NCI-H69 (cell line): ENCODE data around the gene HEATR1.

ENCODE experiments used
- DNase-seq: peaks from one replicate; lab custom pipeline; 2025; lab: John Stamatoyannopoulos, UW

HEATR1 gene

DNA sequence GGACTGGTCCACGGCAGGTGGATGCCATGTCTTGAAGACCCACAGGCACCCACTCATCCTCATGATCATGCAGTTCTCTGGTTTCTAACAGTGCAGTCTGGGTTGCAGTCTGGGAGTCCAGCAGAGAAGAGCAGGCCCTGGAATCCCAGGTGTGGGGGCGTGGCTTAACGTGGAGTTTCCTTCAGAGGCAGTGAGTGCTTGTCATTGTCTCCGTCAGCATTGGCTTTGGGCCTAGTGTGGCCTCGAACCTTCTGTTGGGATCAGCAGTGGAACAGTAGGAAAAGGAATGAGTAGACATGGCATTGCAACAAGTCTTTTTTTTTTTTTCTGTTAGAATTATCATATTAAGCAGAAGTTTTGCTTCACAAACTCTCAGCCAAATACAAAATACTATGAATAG, 67.8 kb downstream of the HEATR1 start:
- DNase-seq, result peak; percentile 91

DNA sequence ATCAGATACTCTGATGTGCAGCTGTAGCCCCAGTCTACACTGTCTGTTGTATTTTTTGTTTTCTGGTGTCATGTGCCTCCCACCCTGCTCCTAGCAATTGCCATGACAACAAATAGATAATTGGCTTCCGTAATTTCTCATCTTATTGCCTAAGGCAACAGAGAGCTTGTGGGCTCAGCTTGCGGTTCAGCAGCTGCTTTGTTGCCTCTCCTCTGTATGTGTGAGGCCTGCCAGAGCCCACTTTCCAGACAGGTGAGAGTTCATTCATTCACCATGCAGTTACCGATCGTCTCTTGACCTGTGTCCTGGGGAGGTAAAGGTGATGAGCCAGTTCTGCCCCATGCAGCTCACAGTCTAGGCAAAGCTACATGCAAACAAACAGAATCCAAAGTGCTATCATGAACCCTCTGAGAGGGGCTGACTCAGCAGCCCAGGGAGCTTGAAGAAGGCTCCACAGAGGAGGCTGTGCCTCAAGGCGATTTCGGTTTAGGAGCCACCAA, 68.6 kb downstream of the HEATR1 start:
- peak; percentile 98 for DNase-seq

DNA sequence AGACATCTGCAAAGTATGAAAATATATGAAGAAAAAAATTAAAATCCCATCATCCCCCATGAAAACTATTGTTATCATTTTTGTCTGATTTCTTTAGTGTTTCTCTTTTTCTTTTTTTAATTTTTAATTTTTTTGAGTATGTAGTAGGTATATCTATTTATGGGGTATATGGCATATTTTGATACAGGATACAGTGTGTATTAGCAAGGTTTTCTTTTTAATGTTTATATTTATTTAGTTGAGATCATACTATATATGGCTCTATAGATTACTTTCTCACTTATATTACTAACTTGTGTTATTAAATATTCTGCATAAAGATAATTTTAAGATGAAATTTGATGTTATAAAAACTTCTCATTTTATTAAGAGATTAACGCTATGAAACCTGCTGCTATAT, 69.1 kb downstream of the HEATR1 start:
- DNase-seq, result no peak

DNA sequence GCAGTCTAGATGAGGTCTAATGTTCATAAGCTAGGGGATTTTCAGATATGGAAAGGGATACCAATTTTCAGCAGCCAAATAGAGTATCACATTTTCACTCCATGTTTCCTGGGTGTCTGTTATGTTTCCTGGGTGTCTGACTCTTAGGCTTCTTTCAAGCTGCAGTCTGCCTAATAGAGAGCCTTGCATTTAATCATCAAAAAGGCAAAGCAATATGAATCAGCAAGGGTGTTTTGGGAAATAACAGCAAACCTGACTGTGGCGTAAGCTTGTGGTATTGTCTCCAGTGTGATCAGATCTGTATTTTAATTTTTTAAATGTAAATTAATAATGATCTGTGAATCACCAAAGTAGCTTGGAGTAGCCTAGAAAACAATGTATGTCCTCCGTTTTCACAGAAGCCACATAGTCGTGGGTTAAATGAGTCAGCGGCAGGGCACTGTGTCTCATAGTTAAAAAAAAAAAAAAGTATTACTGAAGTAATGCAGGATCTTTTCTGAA, 70.1 kb downstream of the HEATR1 start:
- DNase-seq, result no peak

DNA sequence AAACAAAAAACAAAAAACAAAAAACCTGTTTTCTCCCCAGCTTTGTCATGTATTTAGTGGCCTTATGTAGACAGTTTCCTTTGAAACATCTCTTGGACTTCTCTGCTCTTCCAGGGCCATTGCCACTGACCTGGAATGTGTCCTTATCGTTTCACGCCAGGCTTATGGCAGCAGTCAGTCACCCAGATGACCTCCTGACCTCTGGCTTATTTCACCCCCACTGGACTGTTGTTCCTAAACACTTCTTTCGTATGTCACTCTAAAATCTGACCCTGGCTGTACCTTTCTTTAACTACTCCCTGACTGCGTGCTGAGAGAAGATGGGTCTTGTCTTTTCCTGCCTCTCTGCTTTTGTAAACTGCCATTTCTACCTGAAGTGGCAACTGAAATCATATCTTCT, 71.5 kb downstream of the HEATR1 start:
- no peak for DNase-seq

DNA sequence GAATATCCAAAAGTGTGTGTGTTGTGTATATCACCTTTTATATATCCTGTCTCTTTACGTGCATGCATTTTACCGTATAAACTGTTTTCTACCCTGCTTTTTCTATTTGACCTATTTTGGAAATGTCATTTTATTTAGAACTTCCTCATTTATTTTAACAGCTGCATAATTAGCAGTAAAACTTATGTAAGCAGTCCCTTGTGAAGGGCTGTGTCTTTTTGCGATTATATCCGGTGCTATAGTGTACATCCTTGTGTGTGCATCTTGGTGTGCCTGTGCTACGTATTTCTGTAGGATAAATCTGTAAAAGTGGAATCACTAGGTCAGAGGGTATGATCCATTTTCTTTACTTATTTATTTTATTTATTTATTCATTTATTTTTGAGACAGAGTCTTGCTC, 73.4 kb downstream of the HEATR1 start:
- no peak for DNase-seq

DNA sequence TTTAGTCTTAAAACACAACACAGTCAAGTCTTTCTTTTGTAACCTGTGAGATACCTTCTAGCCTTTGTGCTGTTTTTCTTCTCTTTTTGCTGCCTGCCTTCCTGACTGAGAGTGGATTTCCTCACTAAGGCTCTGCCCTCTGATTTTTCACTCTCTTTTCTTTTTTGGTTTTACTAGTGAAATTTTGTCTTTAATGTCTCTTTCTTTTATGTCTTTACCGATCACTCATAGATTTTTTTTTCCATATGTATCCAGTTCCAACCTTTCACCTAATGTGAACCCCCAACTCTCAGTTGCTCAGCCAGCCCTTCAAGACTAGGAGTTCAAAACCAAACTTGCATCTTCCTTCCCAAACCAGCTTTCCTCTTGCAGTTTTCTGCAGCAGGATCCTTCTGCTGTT, 74.0 kb downstream of the HEATR1 start:
- no peak for DNase-seq

DNA sequence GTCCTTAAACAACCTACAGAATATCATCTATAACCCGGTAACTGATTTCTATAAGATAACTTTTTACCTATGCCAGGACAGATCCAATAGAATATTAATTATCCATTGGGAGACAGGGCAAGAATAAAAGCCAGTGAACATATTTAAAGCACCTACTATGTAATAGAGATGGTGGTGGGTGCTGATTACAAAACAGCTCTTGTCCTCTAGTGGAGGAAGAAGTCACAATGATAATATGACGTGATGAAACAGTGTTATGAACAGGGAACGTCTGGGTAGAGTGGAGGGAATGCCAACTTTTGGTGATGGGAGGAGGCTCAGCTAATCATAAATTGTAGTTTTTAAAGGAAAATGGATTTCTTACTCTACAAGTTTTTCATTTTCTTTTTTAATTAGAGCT, 78.2 kb downstream of the HEATR1 start:
- DNase-seq, result no peak

DNA sequence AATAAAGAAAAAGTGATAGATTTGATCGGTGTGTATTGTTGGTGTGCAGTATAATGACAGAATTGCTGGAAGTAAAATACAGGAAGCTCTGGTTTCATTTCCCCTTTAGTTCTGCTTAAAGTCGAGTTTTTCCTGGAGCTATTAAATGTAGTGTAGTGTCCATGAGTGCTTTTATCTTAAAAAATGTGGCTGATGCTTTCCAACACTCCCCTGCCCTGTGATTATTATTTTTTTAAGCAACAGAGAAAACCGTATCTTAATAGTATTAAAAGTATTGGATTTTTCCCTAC, 79.5 kb downstream of the HEATR1 start:
- DNase-seq, result no peak

DNA sequence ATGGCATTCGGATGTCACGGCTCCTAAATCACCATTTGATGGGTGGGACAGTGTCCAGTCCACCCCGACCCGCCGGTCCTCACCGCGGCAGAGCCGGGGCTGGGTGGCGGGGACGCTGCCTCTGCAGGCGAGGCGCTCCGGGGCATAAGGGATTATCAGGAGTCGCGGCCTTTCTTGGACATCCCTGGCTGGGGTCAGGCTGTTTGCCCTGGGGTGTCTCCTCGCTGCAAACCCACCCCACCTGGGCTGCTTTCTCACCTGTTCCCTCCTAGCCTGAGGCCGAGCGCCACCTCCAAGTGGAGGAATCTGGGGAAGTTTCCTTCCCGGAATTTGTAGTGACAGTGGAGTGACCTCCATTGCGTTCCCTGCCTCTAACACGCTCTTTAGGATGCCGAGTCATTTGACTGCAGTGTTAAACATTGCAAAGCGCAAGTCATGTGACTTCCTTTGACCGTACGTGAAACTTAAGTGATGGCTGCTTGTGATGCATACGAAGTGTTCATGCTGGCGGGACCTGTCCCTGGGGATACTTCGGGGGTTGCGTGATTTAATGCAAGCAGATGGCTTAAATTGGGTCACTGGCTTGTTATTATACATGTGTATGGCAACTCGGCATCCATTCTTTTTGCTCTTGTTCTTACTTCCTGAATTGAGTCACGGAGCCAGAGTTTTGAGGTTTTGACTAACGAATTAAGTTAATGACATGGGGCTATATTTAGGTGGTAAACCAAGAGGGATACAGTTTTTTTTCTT, 80.0 kb downstream of the HEATR1 start:
- peak; percentile 96 for DNase-seq

DNA sequence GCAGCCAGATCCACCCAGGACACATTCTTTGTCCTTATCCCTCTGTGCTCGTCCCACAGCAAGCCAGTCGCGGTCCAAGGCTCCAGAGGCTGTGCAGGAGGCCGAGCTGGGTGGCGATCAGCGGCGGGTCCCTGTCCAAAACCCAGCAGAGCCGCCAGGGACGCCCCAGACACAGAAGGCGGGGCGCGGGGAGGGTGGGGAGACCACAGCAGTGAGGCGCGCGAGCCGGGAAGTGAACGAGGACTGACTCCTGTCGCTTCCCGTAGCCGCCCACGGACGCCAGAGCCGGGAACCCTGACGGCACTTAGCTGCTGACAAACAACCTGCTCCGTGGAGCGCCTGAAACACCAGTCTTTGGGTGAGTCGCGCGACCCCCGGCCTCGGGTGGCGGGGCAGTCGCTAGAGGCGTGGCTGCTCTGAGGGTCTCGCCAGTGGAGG, 80.6 kb downstream of the HEATR1 start, which contains the start of gene LGALS8:
Gene LGALS8, plus strand, starts transcription at position 279 of the 438 bp plus-strand sequence. CDS start 2,089 bp downstream, outside the sequence.
- DNase-seq, result peak; percentile 95

DNA sequence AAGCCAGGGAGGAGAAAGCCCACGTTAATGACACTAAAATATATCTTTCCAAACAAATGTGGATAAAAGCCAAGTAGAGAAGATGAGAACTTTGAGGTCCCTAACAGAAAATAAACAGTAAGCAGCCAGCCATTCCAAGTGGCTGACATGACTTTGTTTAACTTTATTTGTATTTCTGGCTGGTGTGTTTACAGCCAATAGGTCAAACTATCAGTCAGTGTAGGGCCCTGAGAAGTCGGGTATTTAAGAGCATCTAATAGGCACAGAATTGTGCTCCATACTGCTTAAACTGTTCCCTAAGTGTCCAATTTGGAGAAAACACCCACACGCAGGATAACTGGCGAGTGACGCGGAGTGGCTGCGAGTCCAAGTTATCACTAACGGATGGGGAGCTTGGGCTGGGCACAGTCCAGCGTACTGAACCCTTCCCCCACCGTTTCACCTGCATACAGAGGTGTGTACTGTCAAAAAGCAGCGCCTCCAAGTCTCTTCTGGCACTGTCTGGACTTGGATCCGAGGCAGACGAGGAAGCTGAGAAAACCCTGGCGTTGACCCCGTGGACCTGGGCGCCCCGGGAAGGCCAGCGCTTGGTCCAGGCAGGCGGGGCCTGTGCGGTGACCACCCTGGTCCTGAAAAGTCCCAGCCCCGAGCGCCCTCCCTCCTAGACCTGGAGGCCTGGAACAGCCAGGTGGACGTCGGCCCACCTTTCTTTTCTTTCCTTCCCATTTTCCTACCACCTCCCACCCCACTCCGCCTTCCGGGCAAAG, 81.2 kb downstream of the HEATR1 start:
- DNase-seq, result peak; percentile 77

DNA sequence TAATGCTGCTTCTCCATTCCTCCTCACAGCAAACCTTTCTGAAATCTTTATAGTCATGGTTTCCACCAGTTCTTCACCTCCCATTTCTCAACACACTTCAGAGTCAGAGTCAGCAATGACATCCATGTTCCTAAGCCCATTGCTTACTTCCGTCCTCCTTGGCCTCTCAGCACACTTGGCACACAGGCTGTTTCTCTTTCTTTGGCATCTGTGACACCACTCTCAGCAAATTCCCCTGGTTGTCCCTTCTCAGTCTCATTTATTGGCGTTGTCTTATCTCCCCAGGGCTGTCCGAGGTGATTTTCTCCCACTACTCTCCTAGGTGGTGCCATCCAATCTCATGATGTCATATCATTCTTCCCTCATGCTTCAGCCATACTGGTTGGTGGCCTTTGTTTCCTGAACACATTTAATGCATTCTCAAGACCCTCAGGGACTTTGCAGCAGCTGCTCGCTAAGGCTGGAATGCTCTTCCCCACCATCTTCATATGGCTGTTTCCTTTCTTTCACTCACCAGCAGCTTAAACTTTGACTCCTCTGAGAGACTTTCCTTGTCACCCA, 83.8 kb downstream of the HEATR1 start:
- DNase-seq, result no peak

DNA sequence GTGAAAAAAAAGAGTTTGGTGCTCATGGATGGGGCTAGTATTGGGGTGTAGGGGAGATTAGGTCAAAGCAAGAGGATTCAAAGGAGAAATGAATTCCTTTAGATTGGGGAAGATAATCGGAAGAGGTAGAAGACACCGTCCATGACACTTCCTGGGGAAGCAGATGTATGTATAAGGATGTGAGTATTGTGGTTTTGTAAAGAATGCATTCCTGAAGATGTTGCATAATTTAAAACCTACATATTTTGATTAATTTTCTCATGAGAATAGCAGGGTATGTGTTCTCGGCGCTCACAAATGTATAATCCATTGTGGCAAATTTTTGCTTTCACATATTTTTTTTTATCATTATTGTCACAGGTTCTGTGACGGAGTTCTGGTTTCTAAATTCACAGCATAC, 86.0 kb downstream of the HEATR1 start:
- DNase-seq, result no peak

DNA sequence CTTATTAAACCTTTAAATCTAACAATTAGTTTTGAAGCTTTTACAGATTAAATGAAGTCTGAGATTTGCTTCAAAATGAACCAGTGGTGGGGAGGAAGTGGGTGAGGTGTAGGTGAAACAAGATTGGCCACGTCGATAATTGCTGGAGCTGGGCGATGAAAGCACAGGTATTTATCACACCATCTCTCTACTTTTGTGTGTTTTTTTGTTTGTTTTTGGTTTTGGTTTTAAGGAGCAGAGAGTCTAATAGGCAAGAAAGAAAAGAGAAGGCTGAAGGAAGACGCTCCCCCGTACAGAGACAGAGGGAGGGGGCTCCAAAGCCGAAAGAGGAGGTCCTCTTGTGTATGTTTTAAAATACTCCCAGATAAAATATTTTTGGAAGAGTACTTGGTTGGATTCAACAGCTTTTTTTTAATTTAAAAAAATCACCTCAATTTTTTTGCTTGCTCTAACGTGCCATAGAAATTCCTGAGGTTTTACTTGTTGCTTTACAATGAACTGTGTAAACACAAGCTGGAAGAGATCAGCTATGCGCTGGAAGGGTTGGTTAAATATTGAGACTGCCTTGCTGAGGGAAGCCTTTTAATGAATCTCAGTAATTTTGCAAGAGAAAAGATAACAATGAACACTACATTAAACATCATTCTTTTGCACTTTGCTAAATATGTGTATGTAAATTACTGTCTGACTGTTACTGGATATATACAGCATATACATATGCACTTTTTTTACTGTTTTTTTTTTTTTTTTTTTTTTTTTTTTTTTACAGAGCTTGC, 87.2 kb downstream of the HEATR1 start:
- DNase-seq, result peak; percentile 79

DNA sequence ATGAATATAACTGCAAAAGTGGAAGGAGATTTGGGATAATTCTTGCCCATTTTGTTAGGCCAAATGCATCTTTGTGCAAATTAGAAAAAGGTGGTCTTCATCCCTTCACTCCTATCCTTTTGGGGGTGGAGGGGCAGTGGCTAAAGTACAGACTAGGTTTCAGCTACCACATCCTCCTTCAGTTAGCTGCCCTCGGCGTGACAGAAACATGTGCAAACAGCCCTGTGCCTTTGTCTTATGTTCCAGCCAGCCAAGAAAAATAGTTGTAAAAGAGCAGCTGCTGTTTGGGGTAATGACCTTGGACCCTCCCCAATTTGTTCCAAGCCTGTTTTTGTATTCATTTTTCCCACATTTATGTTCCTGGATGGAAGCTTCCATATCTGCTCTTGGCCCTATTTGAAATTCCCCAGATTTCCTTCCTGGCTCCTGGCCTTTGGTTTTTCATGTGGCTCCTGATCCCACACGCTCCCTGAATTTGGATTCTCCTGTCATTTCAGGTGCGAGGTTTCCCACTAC, 88.8 kb downstream of the HEATR1 start:
- DNase-seq, result peak; percentile 97

DNA sequence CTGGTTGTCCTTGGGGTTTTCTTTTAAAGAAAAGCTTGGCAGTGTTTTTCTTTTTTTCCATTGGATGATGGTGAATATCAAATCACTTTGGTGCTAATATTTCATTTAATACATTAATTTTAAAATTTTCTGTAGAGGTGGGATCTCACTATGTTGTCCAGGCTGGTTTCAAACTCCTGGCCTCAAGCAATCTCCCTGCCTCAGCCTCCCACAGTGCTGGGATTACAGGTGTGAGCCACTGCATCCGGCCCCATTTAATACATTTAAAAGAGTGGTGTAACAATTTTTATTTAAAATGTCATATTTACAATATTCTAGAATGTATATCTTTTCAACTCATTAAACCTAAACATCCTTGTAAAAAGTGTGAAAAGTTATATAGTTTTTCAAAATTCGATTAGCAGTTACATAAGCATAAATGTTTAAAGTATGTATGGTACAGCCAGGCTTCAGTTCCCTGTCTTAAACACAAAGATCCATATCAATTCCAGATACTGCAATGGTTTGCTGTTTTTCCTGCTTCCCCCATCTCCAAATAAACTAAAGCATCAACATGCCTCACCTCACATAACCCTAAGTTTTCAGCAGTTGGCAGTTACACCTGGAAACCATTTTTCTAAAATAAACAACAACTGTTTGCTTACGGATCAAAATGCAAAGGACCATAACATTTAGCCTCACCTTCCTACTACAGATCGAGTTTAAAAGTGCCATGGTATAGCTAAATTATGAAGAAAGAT, 89.4 kb downstream of the HEATR1 start:
- DNase-seq, result peak; percentile 94

DNA sequence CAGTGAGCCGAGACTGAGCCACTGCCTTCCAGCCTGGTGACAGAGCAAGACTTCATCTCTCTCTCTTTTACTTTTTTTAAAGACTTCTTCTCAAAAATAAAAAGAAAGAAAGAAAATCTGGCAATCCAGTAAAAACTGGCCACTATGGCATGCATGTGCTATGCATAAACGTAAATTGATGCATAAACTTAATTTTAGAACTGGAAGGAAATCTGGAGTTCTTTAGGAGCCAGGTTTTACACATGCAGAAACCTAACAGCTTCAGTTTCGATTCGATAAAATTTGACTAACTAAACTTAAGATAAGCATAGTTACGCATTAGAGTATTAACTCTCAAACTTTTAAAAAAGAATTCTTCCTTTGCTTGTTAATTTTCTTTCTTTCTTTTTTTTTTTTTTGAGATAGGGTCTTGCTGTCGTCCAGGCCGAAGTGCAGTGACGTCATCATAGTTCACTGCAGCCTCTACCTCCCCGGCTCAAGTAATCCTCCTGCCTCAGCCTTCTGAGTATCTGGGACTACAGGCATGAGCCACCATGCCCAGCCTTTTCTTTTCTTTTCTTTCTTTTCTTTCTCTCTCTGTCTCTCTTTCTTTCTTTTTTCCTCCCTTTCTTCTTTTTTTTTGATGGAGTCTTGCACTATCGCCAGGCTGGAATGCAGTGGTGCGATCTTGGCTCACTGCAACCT, 92.4 kb downstream of the HEATR1 start:
- DNase-seq, result no peak

DNA sequence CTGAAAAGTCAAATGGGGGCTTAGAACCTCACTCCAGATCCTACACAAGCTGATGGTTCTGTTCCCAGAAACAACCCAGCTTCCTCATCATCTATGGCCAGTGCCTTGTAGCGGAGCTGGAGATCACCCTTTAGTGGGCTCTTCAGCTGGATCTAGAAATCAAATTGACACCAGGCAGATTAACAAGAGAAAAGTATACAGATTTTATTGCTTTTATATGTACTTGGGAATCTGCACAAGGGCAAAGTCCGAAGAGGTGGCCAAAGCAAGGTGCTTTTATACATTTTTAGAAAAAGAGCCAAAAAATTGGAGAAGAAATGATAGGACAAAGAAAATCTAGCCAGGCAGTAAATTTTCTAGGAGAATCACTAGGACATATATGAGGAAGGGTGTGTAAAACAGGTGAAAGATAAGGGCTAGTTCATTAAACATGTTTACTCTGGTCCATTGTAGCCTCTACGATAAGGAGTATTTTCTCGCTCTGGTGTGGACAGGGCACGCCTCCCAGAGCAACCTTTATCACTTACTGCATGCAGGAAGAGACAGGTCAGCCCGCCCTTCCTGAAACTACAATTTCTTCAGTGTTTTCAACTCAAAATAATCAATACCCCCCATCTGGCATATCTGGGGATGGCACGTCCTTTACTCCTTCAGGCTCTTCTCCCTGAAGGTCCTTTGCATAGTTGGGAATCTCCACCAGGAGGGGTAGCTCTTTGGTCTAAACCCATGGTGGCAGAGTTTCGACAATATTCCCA, 94.5 kb downstream of the HEATR1 start:
- no peak for DNase-seq

DNA sequence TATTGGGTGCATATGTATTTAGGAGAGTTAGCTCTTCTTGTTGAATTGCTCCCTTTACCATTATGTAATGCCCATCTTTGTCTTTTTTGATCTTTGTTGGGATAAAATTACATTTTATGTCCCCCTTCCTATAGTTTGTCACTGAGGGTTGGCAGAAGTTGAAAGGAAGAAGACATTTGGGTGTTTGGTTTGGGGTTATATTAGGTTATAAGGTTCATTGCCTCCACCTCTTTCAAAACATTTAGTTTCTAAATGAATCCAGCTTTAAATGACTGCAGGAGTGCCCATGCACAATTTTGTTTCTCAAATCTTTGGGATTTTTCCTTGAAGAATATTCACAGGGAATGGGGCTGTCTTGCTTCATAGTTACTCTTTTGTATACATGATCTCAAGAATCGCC, 95.1 kb downstream of the HEATR1 start:
- DNase-seq, result no peak
